D341Med (cell line): Measurements from ENCODE around the gene SEC22B.
"Not testable (repeated sequence)": the region's sequence is repeated elsewhere in the genome, so short reads cannot be mapped to it uniquely, and the experiment has no call there.

Experiments used
- DNase-seq: peaks from one replicate; pipeline ENCODE4 v3.0.0; 2012; ENCODE audit warnings: low spot score

SEC22B gene

DNA sequence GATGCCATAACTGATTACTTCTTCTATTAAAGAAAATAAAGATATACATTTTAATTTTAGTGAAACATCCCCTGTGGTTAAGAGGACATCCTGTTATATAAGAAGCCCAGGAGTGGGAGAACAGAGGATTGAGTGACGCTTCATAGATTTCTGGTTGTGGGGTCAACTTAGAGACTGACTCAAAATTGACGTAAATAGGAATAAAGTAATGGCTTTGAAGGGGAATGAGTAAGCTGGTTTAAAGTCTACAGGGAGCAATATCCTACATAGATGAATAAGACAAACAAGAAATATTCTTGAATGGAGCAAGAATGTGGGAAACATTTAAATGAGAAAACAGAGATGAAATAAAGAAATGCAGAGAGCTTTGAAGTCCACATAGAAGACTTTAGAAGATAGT is 60.2 kb downstream of the SEC22B start:
- not testable (repeated sequence) for DNase-seq

DNA sequence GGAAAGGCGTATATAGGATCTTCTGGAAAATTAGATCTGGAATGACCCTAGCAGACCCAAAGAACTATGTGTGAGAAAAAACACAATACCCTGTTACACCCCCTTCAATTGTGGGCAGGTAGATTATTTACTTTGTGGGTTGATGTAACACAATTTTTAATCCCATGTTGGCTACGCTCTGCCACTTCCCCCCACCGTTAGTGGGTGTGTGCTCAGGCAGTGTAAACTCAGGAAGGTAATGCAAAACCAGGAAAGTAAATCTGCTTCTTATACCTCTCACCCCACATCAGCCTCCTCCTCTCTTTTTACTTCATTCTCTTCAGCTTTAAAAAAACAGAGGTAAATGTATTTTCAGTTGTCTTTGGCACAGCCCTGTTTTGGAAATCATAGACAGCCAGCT is 63.2 kb downstream of the SEC22B start:
- not testable (repeated sequence) for DNase-seq

DNA sequence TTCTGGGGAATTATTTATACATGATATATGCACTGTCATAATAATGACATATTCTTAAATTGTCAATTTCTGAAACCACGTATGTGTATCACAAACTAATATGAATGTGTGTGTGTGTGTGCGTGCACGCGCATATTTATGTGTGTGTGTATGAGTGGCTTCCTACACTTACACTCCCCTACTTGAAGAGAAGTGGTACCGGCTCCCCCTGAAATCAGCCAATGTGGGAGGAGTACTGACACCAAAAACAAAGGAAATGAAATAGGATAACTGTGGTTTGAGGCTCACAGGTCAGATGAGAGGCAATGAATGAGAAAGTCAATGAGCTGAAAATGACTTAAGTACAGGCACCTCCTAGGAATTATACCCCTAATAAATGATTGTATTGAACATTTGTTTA is 64.1 kb downstream of the SEC22B start:
- DNase-seq = not testable (repeated sequence)

DNA sequence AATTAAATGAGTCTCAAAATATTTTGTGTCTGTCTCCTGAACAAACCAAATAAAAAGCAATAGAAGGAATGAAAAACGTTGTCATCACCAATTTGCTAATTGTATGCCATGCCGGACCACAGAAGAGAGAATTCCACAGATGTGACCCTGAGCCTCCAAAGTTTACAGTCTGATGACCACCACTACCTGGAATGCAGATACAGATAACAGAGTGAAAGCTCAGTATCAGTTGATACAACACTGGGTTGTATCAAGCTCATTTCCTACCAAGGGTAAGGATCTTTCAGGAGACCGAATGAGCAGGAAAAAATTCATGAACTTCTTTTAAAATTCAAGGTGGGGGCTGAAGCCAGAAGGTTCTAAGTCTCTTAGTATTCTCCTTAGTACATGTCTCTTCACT is 64.5 kb downstream of the SEC22B start:
- not testable (repeated sequence) for DNase-seq

DNA sequence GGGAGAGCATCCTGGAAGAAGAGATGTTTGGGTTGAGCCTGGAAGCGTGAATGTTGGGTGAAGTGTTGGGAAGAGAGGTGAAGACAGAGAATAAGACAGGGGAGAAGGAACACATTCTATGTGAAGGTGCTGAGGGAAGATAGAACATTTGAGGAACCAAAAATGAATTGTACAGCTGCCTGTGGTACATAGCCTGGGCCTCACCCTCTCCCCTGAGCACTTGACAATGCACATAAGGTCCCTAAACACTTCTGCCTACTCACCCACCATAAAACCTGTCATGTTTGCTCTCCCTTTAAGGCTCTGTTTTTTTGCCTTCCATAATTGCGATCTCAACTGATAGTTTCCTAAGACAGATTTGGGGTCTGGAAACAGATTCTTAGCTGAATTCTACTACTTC is 65.3 kb downstream of the SEC22B start:
- not testable (repeated sequence) for DNase-seq

DNA sequence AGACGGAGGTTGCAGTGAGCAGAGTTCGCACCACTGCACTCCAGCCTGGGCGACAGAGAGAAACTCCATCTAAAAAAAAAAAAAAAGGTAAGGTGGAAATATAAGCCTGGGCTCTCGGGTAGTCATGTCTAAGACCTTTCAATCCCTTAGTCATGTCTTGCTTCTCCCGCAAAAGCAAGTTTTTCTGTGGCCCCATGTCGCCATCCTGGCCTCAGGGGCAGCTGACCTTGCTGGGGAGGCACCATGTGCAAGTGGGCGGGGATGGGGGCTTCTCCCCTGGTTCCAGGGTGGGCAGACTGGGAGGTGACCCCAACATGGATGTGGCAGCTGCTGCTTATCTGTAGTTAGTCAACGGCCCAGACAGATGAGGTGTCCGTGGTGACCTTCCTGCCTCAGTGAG is 66.7 kb downstream of the SEC22B start:
- not testable (repeated sequence) for DNase-seq

DNA sequence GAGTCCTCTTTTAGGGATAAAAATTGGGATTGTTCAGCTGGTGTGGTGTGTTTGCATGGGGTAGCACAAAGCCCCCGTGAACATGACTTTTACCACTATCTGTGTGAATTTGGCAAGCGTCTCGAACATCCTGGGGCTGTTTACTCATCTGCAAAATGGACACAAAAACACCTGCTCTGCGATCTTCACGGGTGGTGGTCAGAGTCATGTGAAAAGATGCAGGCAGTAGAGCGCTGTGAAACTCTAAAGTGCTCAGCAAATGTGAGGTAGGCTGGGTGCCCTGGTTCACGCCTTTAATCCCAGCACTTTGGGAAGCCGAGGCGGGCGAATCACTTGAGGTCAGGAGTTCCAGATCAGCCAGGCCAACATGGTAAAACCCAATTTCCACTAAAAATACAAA is 67.1 kb downstream of the SEC22B start:
- DNase-seq = not testable (repeated sequence)

DNA sequence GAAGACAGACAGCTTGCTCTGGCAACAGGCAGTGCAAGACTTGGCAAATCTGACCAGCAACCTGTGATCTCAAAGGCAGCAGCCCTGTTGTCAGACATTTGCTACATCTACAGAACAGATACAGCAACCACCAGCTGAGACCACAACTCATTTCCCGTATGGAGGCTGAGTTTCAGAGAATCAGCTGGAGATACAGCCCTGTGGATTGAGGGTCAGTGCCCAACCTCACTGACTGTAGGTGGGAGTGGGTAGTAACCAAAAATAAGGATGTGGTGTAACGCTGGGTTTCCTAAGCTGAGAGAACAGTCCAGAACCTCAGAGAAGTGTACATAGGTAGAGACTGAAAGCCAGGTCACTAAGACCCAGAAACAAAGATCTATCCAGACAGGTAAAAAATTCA is 71.0 kb downstream of the SEC22B start:
- DNase-seq = not testable (repeated sequence)

DNA sequence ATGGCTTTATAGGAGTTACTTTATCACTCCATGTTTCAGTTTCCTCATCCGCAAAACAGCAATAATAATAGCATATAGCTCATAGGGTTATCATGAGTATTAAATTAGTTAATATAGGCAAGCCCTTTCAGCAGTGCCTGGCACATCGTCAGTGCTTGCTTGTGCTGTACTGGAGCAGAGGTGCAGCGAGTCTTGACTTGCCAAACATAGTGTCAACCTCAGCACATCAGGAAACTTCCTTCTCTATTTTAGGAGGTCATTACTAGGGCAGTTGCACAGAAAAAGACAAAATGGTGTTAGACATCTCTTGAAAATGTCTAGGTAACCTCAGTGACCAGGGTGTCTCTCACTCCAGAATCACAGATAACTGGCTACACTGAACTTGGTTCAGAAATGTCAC is 72.6 kb downstream of the SEC22B start:
- DNase-seq = not testable (repeated sequence)

DNA sequence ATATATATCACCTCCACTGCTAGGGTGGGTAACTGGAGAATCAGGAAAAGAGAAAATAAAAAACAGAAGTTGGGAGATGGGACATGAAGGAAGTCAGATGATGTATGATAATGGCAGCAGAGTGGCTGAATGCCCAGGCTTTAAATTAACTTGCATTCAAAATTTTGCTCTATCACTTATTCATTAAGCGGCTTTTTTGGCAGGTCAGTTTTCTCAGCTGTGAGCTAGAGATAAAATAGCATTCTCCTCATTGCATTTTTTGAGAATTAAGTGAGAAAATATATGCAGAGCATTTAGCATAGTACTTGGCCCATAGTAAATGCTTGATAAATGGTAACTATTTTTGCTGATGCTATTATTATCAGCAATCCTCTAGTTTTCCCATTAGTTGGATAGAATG is 74.7 kb downstream of the SEC22B start:
- not testable (repeated sequence) for DNase-seq
